OCI-LY7 (cell line): Measurements from ENCODE around the gene PIBF1.

Experiments used
- EZH2phosphoT487 ChIP-seq: fragments of 200-600 bp; sonication (generic); IDR thresholded peaks from 2 replicates; pipeline ENCODE4 v1.6.1; 2018; ENCODE audit warnings: low read depth, borderline replicate concordance, mild to moderate bottlenecking, mixed run types, antibody characterized with exemption, low read length, moderate library complexity, mixed read lengths
- TF ChIP-seq, protein P1 (sequence below): fragments of 200-600 bp; sonication (generic); conservative IDR thresholded peaks from 2 replicates; pipeline ENCODE4 v1.5.1; 2014; ENCODE audit warnings: mild to moderate bottlenecking, antibody characterized with exemption, low read length, moderate library complexity, mixed read lengths

GRCh38 chr13:73065665-73066340, 283.9 kb downstream of the PIBF1 start:
- TF ChIP-seq, protein P1, sequence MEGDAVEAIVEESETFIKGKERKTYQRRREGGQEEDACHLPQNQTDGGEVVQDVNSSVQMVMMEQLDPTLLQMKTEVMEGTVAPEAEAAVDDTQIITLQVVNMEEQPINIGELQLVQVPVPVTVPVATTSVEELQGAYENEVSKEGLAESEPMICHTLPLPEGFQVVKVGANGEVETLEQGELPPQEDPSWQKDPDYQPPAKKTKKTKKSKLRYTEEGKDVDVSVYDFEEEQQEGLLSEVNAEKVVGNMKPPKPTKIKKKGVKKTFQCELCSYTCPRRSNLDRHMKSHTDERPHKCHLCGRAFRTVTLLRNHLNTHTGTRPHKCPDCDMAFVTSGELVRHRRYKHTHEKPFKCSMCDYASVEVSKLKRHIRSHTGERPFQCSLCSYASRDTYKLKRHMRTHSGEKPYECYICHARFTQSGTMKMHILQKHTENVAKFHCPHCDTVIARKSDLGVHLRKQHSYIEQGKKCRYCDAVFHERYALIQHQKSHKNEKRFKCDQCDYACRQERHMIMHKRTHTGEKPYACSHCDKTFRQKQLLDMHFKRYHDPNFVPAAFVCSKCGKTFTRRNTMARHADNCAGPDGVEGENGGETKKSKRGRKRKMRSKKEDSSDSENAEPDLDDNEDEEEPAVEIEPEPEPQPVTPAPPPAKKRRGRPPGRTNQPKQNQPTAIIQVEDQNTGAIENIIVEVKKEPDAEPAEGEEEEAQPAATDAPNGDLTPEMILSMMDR, result no peak
- no peak for TF ChIP-seq EZH2phosphoT487
